Measurements from ENCODE around the gene ABCD2.
"Not testable (repeated sequence)": the region's sequence is repeated elsewhere in the genome, so short reads cannot be mapped to it uniquely, and the experiment has no call there.

ABCD2 gene

GRCh38 chr12:39619660-39620433, at the start of gene ABCD2:
TSS of gene ABCD2 (minus strand) at chr12:39619803. CDS start at chr12:39619615, 188 bp downstream.
- in situ Hi-C loops (cut with MboI; ENCODE audit: low sequenced_read_pairs), result no loop called here

- in situ Hi-C loops (cut with MboI; ENCODE audit: low sequenced_read_pairs), result no loop called here
These were observed 40.5 kb upstream of the ABCD2 start for GRCh38 chr12:39660101-39660500.

GRCh38 chr12:39647383-39647782, 27.8 kb upstream of the ABCD2 start:
- in situ Hi-C loops (cut with MboI; ENCODE audit: low sequenced_read_pairs), result no loop called here

DNA sequence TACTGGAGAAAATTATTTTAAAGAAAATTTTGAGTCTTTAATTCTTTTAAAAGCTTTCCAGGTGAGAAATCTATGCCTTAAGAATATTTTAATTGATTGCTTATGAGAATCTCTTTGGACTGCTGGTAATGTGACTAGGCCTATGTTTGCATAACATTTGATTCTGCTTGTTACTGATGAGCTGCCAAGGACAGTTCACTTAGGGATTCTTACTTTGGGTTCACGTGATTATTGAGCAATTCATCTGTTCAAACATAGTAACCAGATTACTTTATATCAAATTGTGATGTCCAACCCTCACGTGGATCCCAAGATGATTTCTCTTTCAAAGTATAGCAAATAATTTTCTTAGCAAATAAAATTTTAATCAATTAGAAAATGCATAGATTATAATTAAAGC, 27.4 kb upstream of the ABCD2 start:
- in situ Hi-C loops (cut with MboI; ENCODE audit: low sequenced_read_pairs), result no loop called here

DNA sequence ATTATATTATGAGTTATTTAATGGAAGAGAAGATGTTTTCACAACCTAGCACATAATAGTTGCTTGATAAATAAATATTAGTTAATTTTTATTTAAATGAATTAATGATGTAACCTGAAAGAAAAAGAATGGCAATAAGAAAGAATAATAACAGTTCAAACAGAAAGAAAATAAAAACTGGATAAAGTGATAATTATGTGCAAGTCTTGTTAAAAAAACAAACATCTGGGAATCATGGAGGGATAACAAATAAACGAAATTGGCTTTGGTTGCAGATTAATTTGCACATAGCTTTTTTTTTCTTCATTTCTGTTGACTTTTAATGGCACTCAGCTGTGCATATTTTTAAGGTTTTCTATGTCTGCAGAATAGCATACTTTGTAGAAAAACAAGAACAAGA, 23.4 kb upstream of the ABCD2 start:
- in situ Hi-C loops (cut with MboI; ENCODE audit: low sequenced_read_pairs), result no loop called here

GRCh38 chr12:39638840-39639239, 19.2 kb upstream of the ABCD2 start:
- in situ Hi-C loops (cut with MboI; ENCODE audit: low sequenced_read_pairs), result no loop called here

GRCh38 chr12:39638178-39638577, 18.6 kb upstream of the ABCD2 start:
- in situ Hi-C loops (cut with MboI; ENCODE audit: low sequenced_read_pairs), result no loop called here

- in situ Hi-C loops (cut with MboI; ENCODE audit: low sequenced_read_pairs), result no loop called here
These were observed 13.1 kb upstream of the ABCD2 start for GRCh38 chr12:39632670-39633069.

DNA sequence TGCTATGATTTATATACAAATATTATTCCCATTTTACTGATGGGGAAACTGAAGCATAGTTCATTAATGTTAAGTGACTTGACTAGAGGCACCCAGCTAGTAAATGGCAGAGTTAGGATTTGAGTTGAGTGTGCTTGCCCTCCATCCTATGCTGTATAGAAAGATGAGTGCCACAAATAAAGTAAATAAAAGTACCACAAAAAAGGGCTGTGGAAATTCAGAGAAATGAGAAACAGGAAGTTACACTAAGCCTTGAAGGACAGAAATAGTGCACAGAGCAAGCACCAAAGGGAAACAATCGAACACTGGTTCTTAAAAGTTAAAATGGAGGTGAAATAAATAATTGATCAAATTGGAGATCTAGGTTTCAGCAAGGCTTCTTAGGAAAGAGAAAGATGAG, 9.2 kb upstream of the ABCD2 start:
- in situ Hi-C loops (cut with MboI; ENCODE audit: low sequenced_read_pairs), result no loop called here

DNA sequence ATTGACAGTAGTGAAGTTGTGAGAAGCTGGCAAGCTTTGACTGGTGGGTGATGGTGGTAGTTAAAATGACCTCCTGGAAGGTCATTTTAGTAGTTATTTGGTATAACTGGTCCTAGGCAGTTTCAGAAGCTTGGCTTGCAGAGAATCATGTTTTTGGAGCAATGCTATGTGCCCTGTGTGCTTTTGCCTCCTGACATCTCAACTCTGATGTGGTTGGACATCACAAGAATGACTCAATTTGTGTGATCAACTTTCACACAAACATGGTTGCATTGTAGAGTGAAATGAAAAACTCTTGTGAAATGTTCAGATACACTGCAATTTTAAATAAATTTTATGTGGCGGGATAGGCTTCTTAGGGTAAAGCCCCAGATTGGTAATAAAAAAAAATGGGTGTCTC, 8.3 kb upstream of the ABCD2 start:
- in situ Hi-C loops (cut with MboI; ENCODE audit: low sequenced_read_pairs), result no loop called here

DNA sequence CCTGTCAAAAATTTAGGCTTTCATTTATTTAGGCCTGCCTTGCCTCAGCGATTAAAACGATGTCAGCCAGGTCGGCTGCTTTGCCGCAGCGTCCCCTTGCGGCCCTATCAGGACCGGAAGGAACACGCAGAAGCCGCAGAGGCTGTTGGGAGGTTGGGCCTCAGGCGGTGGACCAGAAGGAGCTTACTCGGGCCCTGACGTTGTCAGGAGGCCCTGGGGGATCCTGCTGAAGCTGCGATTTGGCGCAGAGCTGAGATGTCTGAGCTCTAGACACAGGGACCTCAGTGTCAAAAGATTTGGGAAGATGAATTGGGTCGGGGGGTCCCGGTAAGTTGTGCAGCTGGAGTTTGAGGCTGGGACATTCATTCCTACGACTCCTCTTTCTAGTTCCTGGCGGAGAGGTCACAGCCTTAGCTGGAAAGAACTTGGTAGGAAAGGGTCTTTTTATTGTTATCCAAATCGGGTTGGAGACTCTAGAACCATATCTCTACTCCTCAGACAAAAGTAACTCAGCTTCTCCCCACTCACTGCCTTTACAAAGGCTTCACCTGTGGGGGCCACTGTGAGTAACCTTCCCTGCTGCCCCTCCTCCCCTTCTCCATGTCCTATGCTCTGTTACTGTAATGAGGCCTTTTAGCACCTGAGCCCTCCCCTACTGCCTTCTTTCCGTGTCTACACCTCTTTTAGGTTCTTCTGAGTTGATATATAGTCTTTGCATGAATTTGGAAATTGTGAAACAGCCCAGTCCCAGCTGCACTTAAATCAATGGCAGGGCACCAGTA, 6.6 kb upstream of the ABCD2 start:
- in situ Hi-C loops (cut with MboI; ENCODE audit: low sequenced_read_pairs), result no loop called here

DNA sequence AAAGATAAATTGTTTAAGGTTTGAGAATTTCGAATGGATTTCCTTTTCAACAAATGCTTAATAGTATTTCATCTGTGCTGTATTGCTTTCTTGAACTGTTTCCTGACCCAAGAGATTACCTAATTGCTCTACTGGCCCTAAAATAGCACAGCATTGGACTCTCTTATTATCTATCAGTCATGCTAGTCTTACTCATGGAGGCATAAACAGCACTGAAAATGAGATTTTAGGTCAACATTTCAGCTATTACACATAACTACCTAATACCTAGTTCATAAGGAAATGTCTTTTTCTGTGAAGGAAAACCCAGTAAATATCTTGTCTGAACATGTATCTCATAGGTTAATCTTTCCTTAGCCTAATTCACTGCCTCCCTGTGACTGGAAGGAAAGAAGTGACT, 4.3 kb upstream of the ABCD2 start:
- in situ Hi-C loops (cut with MboI; ENCODE audit: low sequenced_read_pairs), result no loop called here

GRCh38 chr12:39623160-39623559, 3.6 kb upstream of the ABCD2 start:
- in situ Hi-C loops (cut with MboI; ENCODE audit: low sequenced_read_pairs), result not testable (repeated sequence)

DNA sequence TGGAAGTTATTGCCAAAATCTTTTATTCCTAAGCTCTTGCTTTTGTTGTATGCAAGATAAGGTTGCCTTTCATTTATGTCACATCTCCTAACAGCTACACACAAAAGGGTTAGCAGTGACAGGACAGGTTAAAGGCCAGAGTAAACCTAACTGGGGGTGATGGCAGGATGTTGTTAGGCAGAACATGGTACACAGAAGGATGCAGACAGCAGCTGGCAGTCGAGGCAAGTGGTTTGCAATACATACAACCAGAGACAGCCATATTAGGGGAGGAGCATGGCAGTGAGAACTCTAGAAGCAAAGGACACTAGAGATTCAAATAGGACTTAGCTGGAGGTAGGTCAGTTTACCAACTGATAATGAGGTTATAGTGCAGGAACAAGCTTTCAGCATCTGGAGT, 2.7 kb upstream of the ABCD2 start:
- in situ Hi-C loops (cut with MboI; ENCODE audit: low sequenced_read_pairs), result no loop called here

DNA sequence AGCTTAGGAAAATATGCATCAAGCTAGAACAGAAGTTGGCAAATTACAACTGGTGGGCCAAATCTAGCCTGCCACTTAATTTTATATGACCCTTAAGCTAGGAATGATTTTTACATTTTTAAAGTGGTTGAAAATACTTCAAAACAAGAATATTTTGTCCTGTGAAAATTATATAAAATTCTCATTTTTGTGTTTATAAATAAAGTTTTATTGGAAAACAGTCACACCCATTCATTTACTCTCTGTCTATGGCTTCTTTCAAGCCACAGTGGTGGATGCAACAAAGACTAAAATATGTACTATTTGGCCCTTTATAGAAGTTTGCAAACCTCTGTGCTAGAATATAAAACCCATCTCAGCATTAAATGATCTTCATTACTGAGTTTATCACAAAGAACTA, 2.1 kb upstream of the ABCD2 start:
- in situ Hi-C loops (cut with MboI; ENCODE audit: low sequenced_read_pairs), result no loop called here

DNA sequence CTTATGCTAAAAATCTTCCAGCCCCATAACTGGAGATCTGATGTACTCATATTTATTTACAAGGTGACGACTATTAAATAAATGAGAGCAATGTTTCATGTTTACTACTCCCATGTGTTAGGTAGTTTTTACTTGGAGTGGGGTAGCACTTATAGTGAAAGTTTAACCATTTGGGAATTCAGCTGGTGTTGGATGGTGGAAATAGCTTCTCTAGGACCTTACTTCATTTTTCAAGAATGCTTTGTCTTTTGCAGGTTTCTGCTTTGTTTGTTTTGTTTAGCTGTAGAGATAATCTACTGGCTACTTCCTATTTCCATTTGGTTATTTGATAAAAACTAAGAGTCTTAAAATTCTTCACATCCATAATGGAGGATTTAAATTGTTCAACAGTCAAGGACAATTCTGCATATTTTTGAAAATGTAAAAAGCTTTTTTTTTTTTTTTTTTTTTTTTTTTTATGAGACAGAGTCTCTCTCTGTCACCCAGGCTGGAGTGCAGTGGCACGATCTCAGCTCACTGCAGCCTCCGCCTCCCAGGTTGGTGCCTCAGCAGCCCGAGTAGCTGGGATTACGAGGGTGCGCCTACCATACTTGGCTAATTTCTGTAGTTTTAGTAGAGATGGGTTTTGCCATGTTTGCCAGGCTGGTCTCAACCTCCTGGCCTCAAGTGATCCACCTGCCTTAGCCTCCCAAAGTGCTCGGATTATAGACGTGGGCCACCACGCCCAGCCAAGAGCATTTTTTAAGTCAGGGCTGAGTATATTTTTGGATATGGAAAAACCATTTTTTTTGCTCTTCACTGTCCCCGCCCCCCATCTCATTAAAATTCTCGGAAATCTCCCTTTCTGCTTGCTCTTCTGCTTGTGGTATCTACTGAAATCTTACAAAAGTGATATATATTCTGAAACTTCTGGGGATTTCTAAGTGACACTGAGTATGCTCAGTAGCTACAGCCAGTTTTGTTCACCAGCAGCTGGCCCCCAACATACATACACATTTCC, 1.4 kb upstream of the ABCD2 start:
- in situ Hi-C loops (cut with MboI; ENCODE audit: low sequenced_read_pairs), result no loop called here

DNA sequence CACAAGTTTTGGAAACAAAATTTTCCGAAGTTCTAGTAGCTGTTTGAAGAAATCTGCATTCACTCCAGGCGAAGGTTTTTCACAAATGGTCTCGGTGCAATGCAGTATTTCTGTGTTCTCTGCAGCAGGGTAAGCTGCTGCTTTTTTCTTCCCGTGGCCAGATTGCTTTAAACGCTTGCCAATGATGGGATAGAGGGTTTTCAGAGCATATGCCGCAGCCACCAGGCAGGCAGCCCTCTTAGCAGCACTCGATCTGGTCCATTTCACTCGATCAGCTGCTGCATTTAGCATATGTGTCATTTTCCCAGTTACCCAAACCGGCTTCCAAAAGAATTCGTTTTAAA, 315 bp downstream of the ABCD2 start:
- in situ Hi-C loops (cut with MboI; ENCODE audit: low sequenced_read_pairs), result no loop called here

DNA sequence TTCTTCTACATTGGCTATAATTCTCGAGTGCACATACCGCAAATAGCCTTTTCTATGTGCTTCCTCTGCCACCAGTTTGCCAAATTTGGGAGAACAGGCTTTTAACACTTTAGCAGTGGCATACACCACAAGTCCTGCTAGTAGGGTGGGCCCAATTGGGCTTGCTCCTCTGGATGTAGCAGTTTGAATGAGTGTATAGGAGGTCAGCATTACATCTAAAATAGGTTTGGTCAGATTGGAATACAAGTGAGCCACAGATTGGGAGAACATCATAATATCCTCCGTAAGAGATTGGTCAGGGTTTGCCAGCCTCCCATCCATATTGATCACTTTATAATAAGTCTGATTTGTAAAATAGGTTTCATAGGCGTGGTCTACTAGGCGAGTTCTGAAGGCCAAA, 902 bp downstream of the ABCD2 start:
- in situ Hi-C loops (cut with MboI; ENCODE audit: low sequenced_read_pairs), result no loop called here

- in situ Hi-C loops (cut with MboI; ENCODE audit: low sequenced_read_pairs), result no loop called here
These were observed 1.7 kb downstream of the ABCD2 start for GRCh38 chr12:39617887-39618286.

- in situ Hi-C loops (cut with MboI; ENCODE audit: low sequenced_read_pairs), result no loop called here
These were observed 2.9 kb downstream of the ABCD2 start for GRCh38 chr12:39616666-39617065.

DNA sequence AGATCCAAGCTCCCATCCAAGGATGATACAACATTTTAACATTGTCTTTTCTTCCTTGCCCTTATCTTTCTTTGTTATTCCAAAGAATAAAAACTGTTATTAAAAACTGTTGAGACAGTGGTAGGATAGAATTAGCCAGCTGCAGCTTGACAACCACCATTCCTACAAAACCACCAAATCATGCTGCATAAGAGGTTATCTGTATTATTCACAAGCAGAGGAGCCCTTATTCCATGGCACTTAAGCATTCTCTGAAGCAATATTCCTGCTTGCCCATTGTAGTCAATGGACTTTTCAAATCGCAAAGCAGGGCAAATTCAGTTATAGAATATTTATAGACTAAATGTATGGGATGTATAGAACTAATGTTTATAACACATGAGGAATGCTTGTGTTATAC, 3.4 kb downstream of the ABCD2 start:
- in situ Hi-C loops (cut with MboI; ENCODE audit: low sequenced_read_pairs), result no loop called here

Measured in HL-60/S4 treated with phorbol 12-myristate 13-acetate at 8.2 ng/mL for 4 days and 3 days (cell line).